GM23248 (cell line): ENCODE results near the gene CD300LD.

Experiments used
- EZH2 ChIP-seq: fragments of 200-600 bp; sonication (generic); IDR thresholded peaks from 2 replicates; pipeline ENCODE4 v1.6.1; 2018; ENCODE audit warnings: antibody characterized with exemption, mild to moderate bottlenecking; ENCODE audit not compliant: insufficient read depth, poor library complexity, severe bottlenecking
- EZH2phosphoT487 ChIP-seq: fragments of 200-600 bp; sonication (generic); IDR thresholded peaks from 2 replicates; pipeline ENCODE4 v1.6.1; 2018; ENCODE audit warnings: antibody characterized with exemption, moderate library complexity, mild to moderate bottlenecking, low read depth; ENCODE audit not compliant: insufficient read depth

- no peak for TF ChIP-seq EZH2
- no peak for TF ChIP-seq EZH2phosphoT487
Observed at GRCh38 chr17:74633326-74633725, 41.2 kb upstream of the CD300LD start.
